ENCODE data around the gene FAM200B. TPM values are rescaled to one million over a fixed set of nuclear protein-coding genes. Genes with fewer than 3 reads are reported as not detected.

The FAM200B gene
- total RNA-seq, 1 donor from 2014 or later = 34.9 TPM

DNA sequence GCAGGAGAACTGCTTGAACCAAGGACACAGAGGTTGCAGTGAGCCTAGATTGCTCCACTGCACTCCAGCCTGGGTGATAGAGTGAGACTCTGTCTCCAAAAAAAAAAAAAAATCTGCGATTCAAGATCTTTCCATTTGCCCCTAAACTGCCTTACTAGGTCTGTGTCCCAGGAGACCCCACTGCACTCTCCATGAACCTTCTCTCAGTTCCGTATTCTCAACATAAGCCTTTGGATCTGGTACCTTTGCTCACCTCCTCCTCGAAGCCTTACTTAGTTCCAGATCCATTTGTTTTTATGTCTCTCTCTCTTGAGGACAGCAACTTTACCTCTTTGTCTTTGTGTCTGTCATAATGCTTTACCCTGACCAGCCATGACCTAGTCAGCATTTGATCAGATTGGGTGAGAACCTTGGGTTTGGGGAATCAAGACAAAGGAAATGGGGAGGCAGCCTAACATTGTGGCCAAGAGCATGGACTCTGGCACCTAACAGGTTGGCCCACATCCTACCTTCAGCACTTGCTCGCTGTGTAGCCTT, 55.0 kb downstream of the FAM200B start:
- DNase-seq (ENCODE audit: low spot score in 2 of 2) = no peak
- Histone ChIP-seq H3K4me3 (no peak overlapping the region), H3K27me3 (no peaks in the 10 kb centered on the region), H3K9me3 (no peaks in the 10 kb centered on the region), H3K4me1 (peaks cover 0 to 4% of the 10 kb centered on the region in 2 donors), H3K27ac (no peak overlapping the region), H3K36me3 (no peaks in the 10 kb centered on the region)
- TF ChIP-seq CTCF (IDR thresholded peaks at IDR 0.05) = no peak
- intact Hi-C loops (cut with DNase I) = no loop called here

GRCh38 chr4:15737255-15737654, 55.6 kb downstream of the FAM200B start:
- no peaks in the 10 kb centered on the region for H3K27me3 ChIP-seq
- intact Hi-C loops (cut with DNase I) = no loop called here
- no peak for TF ChIP-seq CTCF (IDR thresholded peaks at IDR 0.05)
- no peak overlapping the region for H3K4me3 ChIP-seq
- DNase-seq (ENCODE audit: low spot score in 2 of 2) = no peak
- no peaks in the 10 kb centered on the region for H3K9me3 ChIP-seq
- H3K27ac ChIP-seq = no peak overlapping the region
- no peaks in the 10 kb centered on the region for H3K36me3 ChIP-seq
- H3K4me1 ChIP-seq = peaks cover 0 to 4% of the 10 kb centered on the region in 2 donors

- Histone ChIP-seq H3K4me3 (no peak overlapping the region), H3K36me3 (no peaks in the 10 kb centered on the region), H3K27ac (no peak overlapping the region), H3K4me1 (peaks cover 0 to 4% of the 10 kb centered on the region in 2 donors), H3K9me3 (no peaks in the 10 kb centered on the region), H3K27me3 (no peaks in the 10 kb centered on the region)
- TF ChIP-seq CTCF (IDR thresholded peaks at IDR 0.05) = no peak
- DNase-seq (ENCODE audit: low spot score in 2 of 2) = no peak
- intact Hi-C loops (cut with DNase I) = no loop called here
Observed at GRCh38 chr4:15738877-15739276, 57.2 kb downstream of the FAM200B start.

Other genes with a start within 250 kb of the FAM200B start
- 2.8 TPM for gene CC2D2A, start 211.9 kb upstream of the FAM200B start, total RNA-seq
- 59.0 TPM for gene FBXL5, start 26.5 kb upstream of the FAM200B start, total RNA-seq
- gene BST1, start 21.2 kb downstream of the FAM200B start, total RNA-seq = 22.7 TPM
- gene CD38, start 96.5 kb downstream of the FAM200B start, total RNA-seq = 1.4 TPM

Measured in ascending aorta (tissue), 2 donors.